ENCODE measurements around the gene PLB1. TPM values are rescaled to one million over a fixed set of nuclear protein-coding genes. Genes with fewer than 3 reads are reported as not detected.

Gene PLB1
- total and polyA plus RNA-seq, 9 of the 15 experiments (the other 6 are each of a cell fraction or from before 2014, with no cell fraction given): 0.01 to 0.09 (median 0.07) TPM; not detected in 2

DNA sequence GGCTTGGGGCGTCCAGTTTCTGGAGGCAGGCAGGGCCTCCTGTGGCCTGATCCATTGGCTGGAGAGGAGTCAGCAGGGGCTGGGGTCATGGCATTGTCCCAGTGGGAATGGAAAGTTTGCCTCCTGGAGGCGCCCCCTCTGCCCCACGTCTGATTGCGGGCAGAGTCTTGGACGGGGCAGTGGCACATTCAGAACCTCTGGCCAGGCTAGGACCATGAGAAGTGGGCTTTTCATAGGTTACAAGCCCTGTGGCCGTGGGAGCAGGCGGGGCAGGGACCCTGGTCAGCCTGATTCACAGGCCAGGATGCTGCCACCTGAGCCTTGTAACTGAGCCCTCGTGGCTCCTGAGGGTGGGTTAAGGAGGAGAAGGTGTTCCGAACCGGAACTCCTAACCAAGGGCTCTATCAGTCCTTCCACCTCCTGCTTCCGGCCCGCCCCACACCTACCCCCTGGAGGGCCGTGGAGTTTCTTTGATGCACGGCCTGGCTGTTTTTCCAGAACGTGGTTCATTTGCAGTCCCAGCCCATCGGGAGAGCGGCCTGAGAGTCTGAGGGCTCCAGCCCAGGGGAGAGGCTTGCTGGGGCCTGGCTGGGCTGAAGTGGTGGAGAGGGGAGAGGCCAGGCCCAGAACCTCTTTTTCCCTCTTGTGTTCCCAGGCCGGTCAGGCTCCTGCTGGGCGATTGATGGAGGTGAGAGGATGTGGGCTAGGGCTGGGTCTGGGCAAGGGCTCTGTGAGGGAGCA, 43.9 kb upstream of the PLB1 start:
- peak; percentile 49 for ATAC-seq
- Histone ChIP-seq H3K27me3 (ENCODE audit: control insufficient read depth in 2 of 2, insufficient read depth in 2 of 2, low read length in 2 of 2) (peaks cover 0 to 17% of the 10 kb centered on the region in 2 experiments; a peak in 2 of 5 replicates), H3K9ac (ENCODE audit: insufficient read depth in 1 of 2, low read depth in 2 of 2, low read length in 2 of 2) (0 out of 4 replicates have a peak overlapping the region, but pooled peaks of 1 of the 2 experiments have one; percentile 12), H3K4me1 (replicated peaks in 1 of 2; ENCODE audit: control insufficient read depth in 2 of 2, insufficient read depth in 2 of 2, low read length in 2 of 2) (peaks cover 7 to 10% of the 10 kb centered on the region in 2 experiments; a peak in 4 of 5 replicates), H3K9me1 (ENCODE audit: control insufficient read depth, insufficient read depth, low read length) (no peaks in the 10 kb centered on the region), H3K4me3 (no peak overlapping the region), H3K27ac (ENCODE audit: extremely low read depth, low read depth, low read length) (no peak overlapping the region), H4K20me1 (replicated peaks; ENCODE audit: control insufficient read depth, insufficient read depth, low read length) (0 out of 2 replicates have a peak, but pooled peaks cover 7% of the 10 kb centered on the region), H2AFZ (ENCODE audit: low read depth, low read length) (no peak overlapping the region), H3K79me2 (ENCODE audit: control insufficient read depth, insufficient read depth, low read length) (no peaks in the 10 kb centered on the region), H3K9me3 (replicated peaks; ENCODE audit: control insufficient read depth, insufficient read depth, low read depth, low read length) (no peaks in the 10 kb centered on the region), H3K36me3 (ENCODE audit: control insufficient read depth, insufficient read depth, low read length) (no peaks in the 10 kb centered on the region), H3K4me2 (ENCODE audit: insufficient read depth, low read length) (no peak overlapping the region)
- DNase-seq (ENCODE audit: extremely low read depth in 1 of 4, low spot score in 3 of 4): no peak
- ChIA-PET CTCF (ENCODE audit: low intra/inter-chr PET ratio) (interaction anchor here (0.7 to 2.4 kb wide), 5 partner anchors 56 to 768 kb away, joined by 3 to 11 read pairs (median 3); no protein-coding TSS in a partner anchor), POLR2A (interaction anchor here (0.6 kb wide), 1 partner anchor 685 kb away, joined by 3 read pairs; no protein-coding TSS in a partner anchor)
- in situ Hi-C loops (cut with MboI): no loop called here
- FAIRE-seq: no peak
- 39% methylated on average over 16 of the region's 19 CpGs for WGBS (ENCODE audit: insufficient coverage, low coverage, missing lambda C conversion rate)
- no TSS peak for BruUV-seq (replicated peaks)
- intact Hi-C loops (cut with micrococcal nuclease): loop anchor here (2.0 to 5.0 kb wide), 4 partner anchors 59 to 750 kb away; partner anchors contain the start of gene FOSL2
- TF ChIP-seq PTRF (tag; IDR thresholded peaks at IDR 0.05) (no peak), MECOM (CRISPR knock-in tag; IDR thresholded peaks at IDR 0.05) (no peak), ZNF41 (CRISPR knock-in tag; conservative IDR thresholded peaks at IDR 0.05) (no peak), RFX1 (IDR thresholded peaks at IDR 0.05) (no peak), PTBP1 (IDR thresholded peaks at IDR 0.05; ENCODE audit: low read depth, low read length) (no peak), ZNF785 (CRISPR knock-in tag; IDR thresholded peaks at IDR 0.05) (no peak), ZNF140 (CRISPR knock-in tag; IDR thresholded peaks at IDR 0.05) (no peak), ETV5 (CRISPR knock-in tag; IDR thresholded peaks at IDR 0.05; ENCODE audit: low read depth) (no peak)
- TF ChIP-seq, protein P1, sequence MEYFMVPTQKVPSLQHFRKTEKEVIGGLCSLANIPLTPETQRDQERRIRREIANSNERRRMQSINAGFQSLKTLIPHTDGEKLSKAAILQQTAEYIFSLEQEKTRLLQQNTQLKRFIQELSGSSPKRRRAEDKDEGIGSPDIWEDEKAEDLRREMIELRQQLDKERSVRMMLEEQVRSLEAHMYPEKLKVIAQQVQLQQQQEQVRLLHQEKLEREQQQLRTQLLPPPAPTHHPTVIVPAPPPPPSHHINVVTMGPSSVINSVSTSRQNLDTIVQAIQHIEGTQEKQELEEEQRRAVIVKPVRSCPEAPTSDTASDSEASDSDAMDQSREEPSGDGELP (CRISPR knock-in tag; IDR thresholded peaks at IDR 0.05; ENCODE audit: borderline replicate concordance): no peak
- TF ChIP-seq, protein P2, sequence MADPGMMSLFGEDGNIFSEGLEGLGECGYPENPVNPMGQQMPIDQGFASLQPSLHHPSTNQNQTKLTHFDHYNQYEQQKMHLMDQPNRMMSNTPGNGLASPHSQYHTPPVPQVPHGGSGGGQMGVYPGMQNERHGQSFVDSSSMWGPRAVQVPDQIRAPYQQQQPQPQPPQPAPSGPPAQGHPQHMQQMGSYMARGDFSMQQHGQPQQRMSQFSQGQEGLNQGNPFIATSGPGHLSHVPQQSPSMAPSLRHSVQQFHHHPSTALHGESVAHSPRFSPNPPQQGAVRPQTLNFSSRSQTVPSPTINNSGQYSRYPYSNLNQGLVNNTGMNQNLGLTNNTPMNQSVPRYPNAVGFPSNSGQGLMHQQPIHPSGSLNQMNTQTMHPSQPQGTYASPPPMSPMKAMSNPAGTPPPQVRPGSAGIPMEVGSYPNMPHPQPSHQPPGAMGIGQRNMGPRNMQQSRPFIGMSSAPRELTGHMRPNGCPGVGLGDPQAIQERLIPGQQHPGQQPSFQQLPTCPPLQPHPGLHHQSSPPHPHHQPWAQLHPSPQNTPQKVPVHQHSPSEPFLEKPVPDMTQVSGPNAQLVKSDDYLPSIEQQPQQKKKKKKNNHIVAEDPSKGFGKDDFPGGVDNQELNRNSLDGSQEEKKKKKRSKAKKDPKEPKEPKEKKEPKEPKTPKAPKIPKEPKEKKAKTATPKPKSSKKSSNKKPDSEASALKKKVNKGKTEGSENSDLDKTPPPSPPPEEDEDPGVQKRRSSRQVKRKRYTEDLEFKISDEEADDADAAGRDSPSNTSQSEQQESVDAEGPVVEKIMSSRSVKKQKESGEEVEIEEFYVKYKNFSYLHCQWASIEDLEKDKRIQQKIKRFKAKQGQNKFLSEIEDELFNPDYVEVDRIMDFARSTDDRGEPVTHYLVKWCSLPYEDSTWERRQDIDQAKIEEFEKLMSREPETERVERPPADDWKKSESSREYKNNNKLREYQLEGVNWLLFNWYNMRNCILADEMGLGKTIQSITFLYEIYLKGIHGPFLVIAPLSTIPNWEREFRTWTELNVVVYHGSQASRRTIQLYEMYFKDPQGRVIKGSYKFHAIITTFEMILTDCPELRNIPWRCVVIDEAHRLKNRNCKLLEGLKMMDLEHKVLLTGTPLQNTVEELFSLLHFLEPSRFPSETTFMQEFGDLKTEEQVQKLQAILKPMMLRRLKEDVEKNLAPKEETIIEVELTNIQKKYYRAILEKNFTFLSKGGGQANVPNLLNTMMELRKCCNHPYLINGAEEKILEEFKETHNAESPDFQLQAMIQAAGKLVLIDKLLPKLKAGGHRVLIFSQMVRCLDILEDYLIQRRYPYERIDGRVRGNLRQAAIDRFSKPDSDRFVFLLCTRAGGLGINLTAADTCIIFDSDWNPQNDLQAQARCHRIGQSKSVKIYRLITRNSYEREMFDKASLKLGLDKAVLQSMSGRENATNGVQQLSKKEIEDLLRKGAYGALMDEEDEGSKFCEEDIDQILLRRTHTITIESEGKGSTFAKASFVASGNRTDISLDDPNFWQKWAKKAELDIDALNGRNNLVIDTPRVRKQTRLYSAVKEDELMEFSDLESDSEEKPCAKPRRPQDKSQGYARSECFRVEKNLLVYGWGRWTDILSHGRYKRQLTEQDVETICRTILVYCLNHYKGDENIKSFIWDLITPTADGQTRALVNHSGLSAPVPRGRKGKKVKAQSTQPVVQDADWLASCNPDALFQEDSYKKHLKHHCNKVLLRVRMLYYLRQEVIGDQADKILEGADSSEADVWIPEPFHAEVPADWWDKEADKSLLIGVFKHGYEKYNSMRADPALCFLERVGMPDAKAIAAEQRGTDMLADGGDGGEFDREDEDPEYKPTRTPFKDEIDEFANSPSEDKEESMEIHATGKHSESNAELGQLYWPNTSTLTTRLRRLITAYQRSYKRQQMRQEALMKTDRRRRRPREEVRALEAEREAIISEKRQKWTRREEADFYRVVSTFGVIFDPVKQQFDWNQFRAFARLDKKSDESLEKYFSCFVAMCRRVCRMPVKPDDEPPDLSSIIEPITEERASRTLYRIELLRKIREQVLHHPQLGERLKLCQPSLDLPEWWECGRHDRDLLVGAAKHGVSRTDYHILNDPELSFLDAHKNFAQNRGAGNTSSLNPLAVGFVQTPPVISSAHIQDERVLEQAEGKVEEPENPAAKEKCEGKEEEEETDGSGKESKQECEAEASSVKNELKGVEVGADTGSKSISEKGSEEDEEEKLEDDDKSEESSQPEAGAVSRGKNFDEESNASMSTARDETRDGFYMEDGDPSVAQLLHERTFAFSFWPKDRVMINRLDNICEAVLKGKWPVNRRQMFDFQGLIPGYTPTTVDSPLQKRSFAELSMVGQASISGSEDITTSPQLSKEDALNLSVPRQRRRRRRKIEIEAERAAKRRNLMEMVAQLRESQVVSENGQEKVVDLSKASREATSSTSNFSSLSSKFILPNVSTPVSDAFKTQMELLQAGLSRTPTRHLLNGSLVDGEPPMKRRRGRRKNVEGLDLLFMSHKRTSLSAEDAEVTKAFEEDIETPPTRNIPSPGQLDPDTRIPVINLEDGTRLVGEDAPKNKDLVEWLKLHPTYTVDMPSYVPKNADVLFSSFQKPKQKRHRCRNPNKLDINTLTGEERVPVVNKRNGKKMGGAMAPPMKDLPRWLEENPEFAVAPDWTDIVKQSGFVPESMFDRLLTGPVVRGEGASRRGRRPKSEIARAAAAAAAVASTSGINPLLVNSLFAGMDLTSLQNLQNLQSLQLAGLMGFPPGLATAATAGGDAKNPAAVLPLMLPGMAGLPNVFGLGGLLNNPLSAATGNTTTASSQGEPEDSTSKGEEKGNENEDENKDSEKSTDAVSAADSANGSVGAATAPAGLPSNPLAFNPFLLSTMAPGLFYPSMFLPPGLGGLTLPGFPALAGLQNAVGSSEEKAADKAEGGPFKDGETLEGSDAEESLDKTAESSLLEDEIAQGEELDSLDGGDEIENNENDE (IDR thresholded peaks at IDR 0.05; ENCODE audit: low read depth, low read length): no peak

Data from K562 (cell line).